GM12892 (cell line): ENCODE results near the gene RIN1.

ENCODE experiments used
- POLR2A ChIP-seq: IDR thresholded peaks from 2 replicates; pipeline ENCODE4 v1.6.1; 2011; ENCODE audit warnings: low read depth, low read length, control low read depth
- POLR2AphosphoS5 ChIP-seq: IDR thresholded peaks from 2 replicates; pipeline ENCODE4 v1.6.1; 2011; ENCODE audit warnings: low read depth, low read length, control low read depth

GRCh38 chr11:66343176-66343575 lies 6.9 kb upstream of the RIN1 start:
- TF ChIP-seq POLR2A (no peak), POLR2AphosphoS5 (no peak)
